Gastroesophageal sphincter (tissue), 4 donors: Measurements from ENCODE around the gene MMS19. TPM values are rescaled to one million over a fixed set of nuclear protein-coding genes. Genes with fewer than 3 reads are reported as not detected.

Experiments
- ATAC-seq: fragments of 150-250 bp; one replicate; pipeline ENCODE4 v1.9.1; 2016; ENCODE audit warnings: mild to moderate bottlenecking, moderate library complexity
- H3K27ac ChIP-seq, 4 donors: fragments of 200-600 bp; sonication (generic) in 3 of 4; 1 replicate in 3 of 4; 2 replicates in 1 of 4; pipeline ENCODE4 v1.5.1; 2016 to 2019
- H3K27me3 ChIP-seq: fragments of 200-600 bp; sonication (generic); one replicate; pipeline ENCODE4 v1.5.1; 2019
- H3K36me3 ChIP-seq, 2 donors: fragments of 200-600 bp; sonication (generic); one replicate each; pipeline ENCODE4 v1.5.1; 2019; ENCODE audit warnings: control low read depth in 1 of 2
- H3K4me1 ChIP-seq, 3 donors: fragments of 200-600 bp; sonication (generic); 1 replicate in 2 of 3; 2 replicates in 1 of 3; pipeline ENCODE4 v1.5.1; 2016 to 2019; ENCODE audit warnings: control low read depth in 2 of 3
- H3K4me3 ChIP-seq, 2 donors: fragments of 200-600 bp; sonication (generic); one replicate each; pipeline ENCODE4 v1.5.1; 2019; ENCODE audit warnings: mild to moderate bottlenecking in 1 of 2, moderate library complexity in 1 of 2
- H3K9me3 ChIP-seq, 3 donors: fragments of 200-600 bp; sonication (generic); one replicate each; pipeline ENCODE4 v1.5.1; 2017 to 2019; ENCODE audit warnings: control low read depth in 2 of 3
- EP300 ChIP-seq: sonication (generic); formaldehyde crosslinking; IDR thresholded peaks from one replicate; pipeline ENCODE4 v1.6.1; 2017; ENCODE audit warnings: antibody characterized with exemption, mild to moderate bottlenecking
- POLR2A ChIP-seq, 2 donors: fragments of 450-650 bp; IDR thresholded peaks; one replicate each; pipeline ENCODE4 v1.6.1; 2017; ENCODE audit warnings: antibody characterized with exemption in 2 of 2, mild to moderate bottlenecking in 2 of 2, moderate library complexity in 1 of 2
- POLR2AphosphoS5 ChIP-seq: sonication (generic); formaldehyde crosslinking; IDR thresholded peaks from one replicate; pipeline ENCODE4 v1.6.1; 2017; ENCODE audit warnings: antibody characterized with exemption
- WGBS, 2 donors: methylation state at CpG; one replicate each; pipeline ENCODE4 v1.1.5; 2018; ENCODE audit warnings: low coverage in 1 of 2; 5-methylcytosine and 5-hydroxymethylcytosine counted together
- total RNA-seq, 4 donors: library from RNA; depleted of rRNA; stranded (reverse); fragments of >200 nt; gene quantifications; one replicate each; pipeline ENCODE4 v1.1.0, GENCODE V29; 2016
- TF ChIP-seq, protein P1 (sequence below), 4 experiments: fragments of 200-600 bp in 2 of 4; fragments of 450-650 bp in 2 of 4; sonication (generic) in 1 of 4; IDR thresholded peaks; one replicate each; pipeline ENCODE4 v1.5.1; 2017 to 2019; ENCODE audit warnings: antibody characterized with exemption in 4 of 4, mild to moderate bottlenecking in 2 of 4, moderate library complexity in 2 of 4

The MMS19 gene
- total RNA-seq, 4 donors from 2014 or later = 44.3 to 75.8 (median 51.8) TPM

DNA sequence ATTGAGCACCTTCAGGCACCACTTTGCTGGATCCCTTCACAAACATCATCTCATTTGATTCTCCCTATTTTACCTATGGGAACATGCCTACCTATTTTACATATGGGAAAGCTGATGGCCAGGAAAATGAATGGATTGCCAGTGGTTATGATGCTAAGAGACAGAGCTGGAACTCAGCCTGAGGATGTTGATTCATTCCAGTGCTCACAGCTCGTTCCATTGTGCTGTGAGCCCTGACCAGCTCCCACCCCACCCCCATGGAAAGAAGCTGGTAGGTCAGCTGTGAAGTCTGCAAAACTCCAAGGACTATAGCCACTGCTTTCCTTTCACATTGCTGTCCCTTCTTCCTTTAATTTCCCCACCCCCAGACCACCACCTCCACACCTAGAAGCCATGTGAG, 10.1 kb upstream of the MMS19 start:
- no peak for ATAC-seq
- Histone ChIP-seq H3K4me1 (peaks cover 0 to 24% (median 0%) of the 10 kb centered on the region in 3 donors), H3K27me3 (no peaks in the 10 kb centered on the region), H3K4me3 (no peak overlapping the region), H3K9me3 (no peaks in the 10 kb centered on the region), H3K36me3 (no peaks in the 10 kb centered on the region), H3K27ac (no peak overlapping the region)
- no peak for TF ChIP-seq POLR2AphosphoS5
- no peak for TF ChIP-seq EP300
- TF ChIP-seq, protein P1, sequence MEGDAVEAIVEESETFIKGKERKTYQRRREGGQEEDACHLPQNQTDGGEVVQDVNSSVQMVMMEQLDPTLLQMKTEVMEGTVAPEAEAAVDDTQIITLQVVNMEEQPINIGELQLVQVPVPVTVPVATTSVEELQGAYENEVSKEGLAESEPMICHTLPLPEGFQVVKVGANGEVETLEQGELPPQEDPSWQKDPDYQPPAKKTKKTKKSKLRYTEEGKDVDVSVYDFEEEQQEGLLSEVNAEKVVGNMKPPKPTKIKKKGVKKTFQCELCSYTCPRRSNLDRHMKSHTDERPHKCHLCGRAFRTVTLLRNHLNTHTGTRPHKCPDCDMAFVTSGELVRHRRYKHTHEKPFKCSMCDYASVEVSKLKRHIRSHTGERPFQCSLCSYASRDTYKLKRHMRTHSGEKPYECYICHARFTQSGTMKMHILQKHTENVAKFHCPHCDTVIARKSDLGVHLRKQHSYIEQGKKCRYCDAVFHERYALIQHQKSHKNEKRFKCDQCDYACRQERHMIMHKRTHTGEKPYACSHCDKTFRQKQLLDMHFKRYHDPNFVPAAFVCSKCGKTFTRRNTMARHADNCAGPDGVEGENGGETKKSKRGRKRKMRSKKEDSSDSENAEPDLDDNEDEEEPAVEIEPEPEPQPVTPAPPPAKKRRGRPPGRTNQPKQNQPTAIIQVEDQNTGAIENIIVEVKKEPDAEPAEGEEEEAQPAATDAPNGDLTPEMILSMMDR (IDR thresholded peaks at IDR 0.05) = no peak
- TF ChIP-seq POLR2A (IDR thresholded peaks at IDR 0.05) = no peak
- 17 to 60% methylated on average over 1 of the region's 1 CpG for WGBS, 2 donors

DNA sequence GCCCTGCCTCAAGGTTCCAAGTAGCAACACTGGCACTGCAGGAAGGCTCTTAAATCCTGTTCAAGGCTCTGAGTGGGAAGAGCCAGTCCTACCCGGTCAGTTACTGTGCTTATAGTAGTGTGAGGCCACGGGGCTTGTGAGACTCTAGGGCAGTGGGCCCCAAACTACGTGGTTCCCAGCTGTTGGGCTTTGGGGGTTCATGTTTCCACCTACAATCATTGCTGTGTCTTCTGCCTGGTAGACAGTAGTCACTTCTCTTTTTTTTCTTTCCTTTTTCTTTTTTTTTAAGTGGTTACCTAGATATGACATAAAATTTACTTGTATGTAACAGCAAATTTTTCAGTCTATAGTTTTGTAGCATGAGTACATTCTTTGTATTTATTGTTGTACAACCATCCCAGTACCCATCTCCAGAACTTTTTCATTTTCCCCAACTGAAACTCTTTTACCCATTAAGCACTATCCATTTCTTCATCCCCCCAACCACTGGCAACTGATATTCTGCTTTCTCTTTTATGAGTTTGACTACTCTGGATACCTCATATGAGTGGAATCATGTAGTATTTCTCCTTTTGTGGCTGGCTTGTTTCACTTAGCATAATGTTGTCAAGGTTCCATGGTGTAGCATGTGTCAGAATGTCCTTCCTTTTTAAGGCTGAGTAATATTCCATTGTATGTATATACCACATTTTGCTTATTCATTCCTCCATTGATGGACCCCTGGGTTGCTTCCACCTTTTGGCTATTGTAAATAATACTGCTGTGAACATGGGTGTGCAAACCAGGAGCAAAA, 8.2 kb upstream of the MMS19 start:
- 82% methylated on average over 3 of the region's 3 CpGs; no CpG with 5 or more reads in 1 of the 2 donors for WGBS, 2 donors

DNA sequence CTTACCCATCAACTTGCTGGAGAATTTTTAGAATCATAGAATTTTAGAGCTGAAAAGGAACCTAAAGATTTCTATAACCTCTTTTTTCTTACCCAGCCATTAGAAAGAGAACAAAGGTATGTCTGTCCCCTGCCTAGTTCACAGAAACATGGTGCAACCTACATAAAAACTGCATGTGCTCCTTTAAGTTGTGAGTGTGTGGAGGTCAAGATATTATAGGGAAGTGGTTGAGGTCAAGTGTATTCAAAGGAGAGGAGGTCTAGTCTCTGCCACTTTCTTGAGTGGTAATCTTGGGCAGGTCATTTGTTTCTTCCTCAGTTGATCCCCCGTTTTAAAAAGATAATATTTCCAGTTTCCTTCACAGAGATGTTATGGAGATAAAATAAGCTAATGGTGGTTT, 6.9 kb upstream of the MMS19 start:
- WGBS, 2 donors = 38 to 89% methylated on average over 1 of the region's 1 CpG
- Histone ChIP-seq H3K9me3 (no peaks in the 10 kb centered on the region), H3K4me3 (no peak overlapping the region), H3K36me3 (no peaks in the 10 kb centered on the region), H3K4me1 (peaks cover 0 to 18% (median 0%) of the 10 kb centered on the region in 3 donors), H3K27me3 (no peaks in the 10 kb centered on the region), H3K27ac (no peak overlapping the region)
- TF ChIP-seq POLR2A (IDR thresholded peaks at IDR 0.05) (no peak), EP300 (no peak), POLR2AphosphoS5 (no peak)
- TF ChIP-seq, protein P1 (IDR thresholded peaks at IDR 0.05) = no peak
- no peak for ATAC-seq

More for the DNA sequence above, 8.2 kb upstream of the MMS19 start:
- Histone ChIP-seq H3K9me3 (no peaks in the 10 kb centered on the region), H3K4me3 (no peak overlapping the region), H3K27me3 (no peaks in the 10 kb centered on the region), H3K4me1 (peaks cover 0 to 10% (median 0%) of the 10 kb centered on the region in 3 donors), H3K27ac (no peak overlapping the region), H3K36me3 (no peaks in the 10 kb centered on the region)
- no peak for TF ChIP-seq POLR2AphosphoS5
- no peak for TF ChIP-seq POLR2A (IDR thresholded peaks at IDR 0.05)
- no peak for TF ChIP-seq EP300
- TF ChIP-seq, protein P1 (IDR thresholded peaks at IDR 0.05) = no peak
- no peak for ATAC-seq

DNA sequence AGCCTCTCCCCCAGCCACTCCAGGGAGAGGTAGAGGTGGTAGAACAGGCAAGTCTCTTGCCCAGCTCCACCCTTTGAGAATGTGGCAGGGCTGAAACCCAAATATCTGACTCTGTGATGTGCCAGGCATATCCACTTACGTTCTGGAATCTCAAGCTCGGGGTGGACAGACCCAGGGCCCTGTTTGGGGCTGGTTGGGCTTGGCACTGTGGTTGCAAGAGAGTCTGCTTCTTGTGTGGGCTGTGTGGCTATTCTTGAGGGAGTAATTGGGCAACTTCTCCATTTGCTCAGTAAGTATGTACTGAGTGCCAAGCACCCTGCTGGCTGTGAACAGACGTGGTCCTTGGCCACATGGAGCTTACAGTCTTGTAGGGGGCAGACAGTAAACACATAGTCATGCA, 5.2 kb upstream of the MMS19 start:
- H3K4me1 ChIP-seq = peaks cover 0 to 23% (median 0%) of the 10 kb centered on the region in 3 donors
- 80% methylated on average over 1 of the region's 3 CpGs; no CpG with 5 or more reads in 1 of the 2 donors for WGBS, 2 donors
- TF ChIP-seq POLR2A (IDR thresholded peaks at IDR 0.05) = no peak
- TF ChIP-seq POLR2AphosphoS5 = no peak
- no peak for TF ChIP-seq EP300
- TF ChIP-seq, protein P1 (IDR thresholded peaks at IDR 0.05) = no peak
- H3K36me3 ChIP-seq = no peaks in the 10 kb centered on the region
- H3K4me3 ChIP-seq = no peak overlapping the region
- H3K27ac ChIP-seq = no peak overlapping the region
- no peaks in the 10 kb centered on the region for H3K27me3 ChIP-seq
- no peaks in the 10 kb centered on the region for H3K9me3 ChIP-seq
- no peak for ATAC-seq

DNA sequence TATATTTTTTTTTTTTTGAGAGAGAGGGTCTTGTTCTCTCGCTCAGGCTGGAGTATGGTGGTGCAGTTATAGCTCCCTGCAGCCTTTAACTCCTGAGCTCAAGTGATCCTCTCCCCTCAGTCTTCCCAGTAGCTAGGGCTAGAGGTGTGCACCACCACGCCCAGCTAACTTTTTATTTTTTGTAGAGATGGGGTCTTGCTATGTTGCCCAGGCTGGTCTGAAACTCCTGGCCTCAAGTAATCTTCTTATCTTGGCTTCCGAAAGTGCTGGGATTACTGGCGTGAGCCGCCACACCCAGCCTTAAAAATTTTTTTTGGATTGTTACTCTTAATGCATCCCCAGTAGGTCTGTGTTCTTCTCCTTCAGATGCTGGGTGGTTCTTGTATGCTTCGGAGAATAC, 4.7 kb upstream of the MMS19 start:
- Histone ChIP-seq H3K9me3 (no peaks in the 10 kb centered on the region), H3K4me1 (peaks cover 0 to 22% (median 0%) of the 10 kb centered on the region in 3 donors), H3K27ac (no peak overlapping the region), H3K4me3 (no peak overlapping the region), H3K36me3 (no peaks in the 10 kb centered on the region), H3K27me3 (no peaks in the 10 kb centered on the region)
- ATAC-seq = no peak
- WGBS, 2 donors = 80 to 94% methylated on average over 1 to 6 of the region's 6 CpGs
- TF ChIP-seq POLR2AphosphoS5 (no peak), POLR2A (IDR thresholded peaks at IDR 0.05) (no peak), EP300 (no peak)
- TF ChIP-seq, protein P1 (IDR thresholded peaks at IDR 0.05) = no peak
